Right cardiac atrium (tissue), 5 donors: ENCODE results near the gene ATP1B1. TPM values are rescaled to one million over a fixed set of nuclear protein-coding genes. Genes with fewer than 3 reads are reported as not detected.
A peak's percentile ranks its signal among the peaks of the same experiment; 100 is the strongest.

Source experiments
- ATAC-seq, 2 donors: fragments of 200-7000 bp; cut with Tn5 transposase; one replicate each; pipeline versions ENCODE4 v1.8.0 to v1.9.1; 2020; ENCODE audit warnings: moderate library complexity in 2 of 2, mild to moderate bottlenecking in 1 of 2
- DNase-seq, 3 donors: peaks; one replicate each; pipeline ENCODE4 v3.0.0-alpha.2; 2020
- H3K27ac ChIP-seq: one replicate; pipeline ENCODE4 v1.5.1; 2013; ENCODE audit warnings: mild to moderate bottlenecking, low read length, control low read depth, moderate library complexity
- H3K27me3 ChIP-seq: one replicate; pipeline ENCODE4 v1.6.1; 2013; ENCODE audit not compliant: control insufficient read depth, insufficient read depth
- H3K4me1 ChIP-seq: one replicate; pipeline ENCODE4 v1.6.1; 2013; ENCODE audit warnings: low read length; ENCODE audit not compliant: control insufficient read depth, insufficient read depth
- H3K4me3 ChIP-seq: one replicate; pipeline ENCODE4 v1.5.1; 2013; ENCODE audit warnings: low read length, control low read depth
- H3K9me3 ChIP-seq: one replicate; pipeline ENCODE4 v1.6.1; 2013; ENCODE audit warnings: low read length; ENCODE audit not compliant: control insufficient read depth
- WGBS: extraction: QIAGEN DNeasy Blood & Tissue Kit; methylation state at CpG from one replicate; pipeline ENCODE4 v1.1.7; 2013; 5-methylcytosine and 5-hydroxymethylcytosine counted together
- intact Hi-C, 4 donors: fragments of 100-400 bp; cut with DNase I; formaldehyde crosslinking; loops; one replicate each; pipeline versions ENCODE4 v1.11.0 to v1.14.0; 2022 to 2023
- polyA plus RNA-seq: library from polyadenylated mRNA; stranded (reverse); fragments of 200-250 nt; gene quantifications from one replicate; pipeline ENCODE4 v1.2.3, GENCODE V29; 2013
- total RNA-seq, 4 donors: library from RNA; stranded (reverse); fragmentation: NEBNext Ultra II Directional; extraction: Animal tissue kit (Norgen Biotek cat#: 25700); gene quantifications; one replicate each; pipeline ENCODE4 v1.2.1, GENCODE V29; 2021
- donor health status: healthy with polysubstance abuse.
- donor health status: DM: no; HTN: yes; CAD: no.
- donor health status: DM: no; HTN: no; CAD: no.
- donor health status: DM: no; HTN: yes; CAD: no; lungs with severe emphysema.
- donor health status: DM: yes; HTN: yes; CAD: no.

ATP1B1 gene
- total and polyA plus RNA-seq, 5 donors = 189 to 294 (median 265) TPM

GRCh38 chr1:169141356-169141755, 34.9 kb downstream of the ATP1B1 start:
- Histone ChIP-seq H3K4me3 (no peak overlapping the region), H3K27ac (no peak overlapping the region), H3K27me3 (no peaks in the 10 kb centered on the region), H3K9me3 (no peaks in the 10 kb centered on the region), H3K4me1 (no peaks in the 10 kb centered on the region)
- DNase-seq = no peak
- ATAC-seq = no peak
- intact Hi-C loops = no loop called here
- WGBS = 65% methylated on average over 3 of the region's 3 CpGs

GRCh38 chr1:169142129-169142528, 35.6 kb downstream of the ATP1B1 start:
- no peak overlapping the region for H3K4me3 ChIP-seq
- intact Hi-C loops = no loop called here
- no peaks in the 10 kb centered on the region for H3K27me3 ChIP-seq
- no peak overlapping the region for H3K27ac ChIP-seq
- DNase-seq = no peak
- WGBS = 66% methylated on average over 1 of the region's 1 CpG
- ATAC-seq = no peak
- no peaks in the 10 kb centered on the region for H3K9me3 ChIP-seq
- no peaks in the 10 kb centered on the region for H3K4me1 ChIP-seq

GRCh38 chr1:169143346-169143745, 36.9 kb downstream of the ATP1B1 start:
- DNase-seq (no peak), ATAC-seq (no peak)
- Histone ChIP-seq H3K9me3 (no peaks in the 10 kb centered on the region), H3K4me1 (no peaks in the 10 kb centered on the region), H3K27me3 (no peaks in the 10 kb centered on the region), H3K27ac (no peak overlapping the region), H3K4me3 (no peak overlapping the region)
- 86% methylated on average over 3 of the region's 3 CpGs for WGBS
- intact Hi-C loops = no loop called here

- DNase-seq (no peak), ATAC-seq (no peak)
- intact Hi-C loops = no loop called here
- Histone ChIP-seq H3K9me3 (no peaks in the 10 kb centered on the region), H3K4me3 (no peak overlapping the region), H3K27ac (no peak overlapping the region), H3K4me1 (peaks cover 1% of the 10 kb centered on the region), H3K27me3 (no peaks in the 10 kb centered on the region)
Measured at GRCh38 chr1:169143984-169144383, 37.5 kb downstream of the ATP1B1 start.

GRCh38 chr1:169144941-169145626, 38.6 kb downstream of the ATP1B1 start:
- no peak overlapping the region for H3K27ac ChIP-seq
- DNase-seq = no peak
- intact Hi-C loops = no loop called here
- peaks cover 1% of the 10 kb centered on the region for H3K4me1 ChIP-seq
- no peaks in the 10 kb centered on the region for H3K27me3 ChIP-seq
- no peak overlapping the region for H3K4me3 ChIP-seq
- H3K9me3 ChIP-seq = no peaks in the 10 kb centered on the region
- ATAC-seq = no peak
- 91% methylated on average over 7 of the region's 7 CpGs for WGBS

- peaks cover 1% of the 10 kb centered on the region for H3K4me1 ChIP-seq
- H3K27me3 ChIP-seq = no peaks in the 10 kb centered on the region
- no peak for DNase-seq
- no peak for ATAC-seq
- no peak overlapping the region for H3K4me3 ChIP-seq
- H3K27ac ChIP-seq = no peak overlapping the region
- WGBS = 88% methylated on average over 1 of the region's 1 CpG
- no peaks in the 10 kb centered on the region for H3K9me3 ChIP-seq
- intact Hi-C loops = no loop called here
Measured at GRCh38 chr1:169146576-169147214, 40.2 kb downstream of the ATP1B1 start.

GRCh38 chr1:169148472-169149252, 42.2 kb downstream of the ATP1B1 start:
- intact Hi-C loops = no loop called here
- no peaks in the 10 kb centered on the region for H3K27me3 ChIP-seq
- no peak overlapping the region for H3K27ac ChIP-seq
- 88% methylated on average over 5 of the region's 5 CpGs for WGBS
- no peak overlapping the region for H3K4me3 ChIP-seq
- ATAC-seq (no peak), DNase-seq (no peak)
- no peaks in the 10 kb centered on the region for H3K9me3 ChIP-seq
- H3K4me1 ChIP-seq = peaks cover 1% of the 10 kb centered on the region

- 90% methylated on average over 2 of the region's 2 CpGs for WGBS
- H3K27me3 ChIP-seq = no peaks in the 10 kb centered on the region
- no peaks in the 10 kb centered on the region for H3K9me3 ChIP-seq
- intact Hi-C loops = no loop called here
- H3K4me3 ChIP-seq = no peak overlapping the region
- ATAC-seq (no peak), DNase-seq (no peak)
- H3K4me1 ChIP-seq = peaks cover 1% of the 10 kb centered on the region
- H3K27ac ChIP-seq = no peak overlapping the region
Measured at GRCh38 chr1:169149555-169150286, 43.2 kb downstream of the ATP1B1 start.

GRCh38 chr1:169150641-169151337, 44.3 kb downstream of the ATP1B1 start:
- H3K4me3 ChIP-seq = no peak overlapping the region
- H3K9me3 ChIP-seq = no peaks in the 10 kb centered on the region
- intact Hi-C loops = no loop called here
- peaks cover 1% of the 10 kb centered on the region for H3K4me1 ChIP-seq
- ATAC-seq (peak; percentile 16 to 31), DNase-seq (no peak)
- 86% methylated on average over 4 of the region's 4 CpGs for WGBS
- H3K27ac ChIP-seq = no peak overlapping the region
- H3K27me3 ChIP-seq = no peaks in the 10 kb centered on the region

GRCh38 chr1:169151338-169151837, 44.9 kb downstream of the ATP1B1 start:
- ATAC-seq = peak; percentile 14 to 22
- Histone ChIP-seq H3K4me1 (peaks cover 1% of the 10 kb centered on the region), H3K4me3 (no peak overlapping the region), H3K27ac (no peak overlapping the region), H3K27me3 (no peaks in the 10 kb centered on the region), H3K9me3 (no peaks in the 10 kb centered on the region)
- no peak for DNase-seq
- intact Hi-C loops = no loop called here
- 92% methylated on average over 5 of the region's 5 CpGs for WGBS
